ENCODE measurements around the gene ZNF319.
"Not testable (repeated sequence)": the region's sequence is repeated elsewhere in the genome, so short reads cannot be mapped to it uniquely, and the experiment has no call there.

Gene ZNF319

GRCh38 chr16:57982385-57982784, 18.1 kb downstream of the ZNF319 start:
- no peaks in the 10 kb centered on the region for H3K36me3 Mint-ChIP-seq
- no peak overlapping the region for H3K27ac Mint-ChIP-seq
- H3K9me3 Mint-ChIP-seq = no peaks in the 10 kb centered on the region
- H3K4me3 Mint-ChIP-seq = no peak overlapping the region
- H3K27me3 Mint-ChIP-seq = no peaks in the 10 kb centered on the region
- H3K4me1 Mint-ChIP-seq = peaks cover 10% of the 10 kb centered on the region

- no peak overlapping the region for H3K4me3 Mint-ChIP-seq
- H3K4me1 Mint-ChIP-seq = peaks cover 7% of the 10 kb centered on the region
- H3K36me3 Mint-ChIP-seq = no peaks in the 10 kb centered on the region
- no peaks in the 10 kb centered on the region for H3K27me3 Mint-ChIP-seq
- no peaks in the 10 kb centered on the region for H3K9me3 Mint-ChIP-seq
- H3K27ac Mint-ChIP-seq = no peak overlapping the region
Observed at GRCh38 chr16:57981636-57982035, 18.8 kb downstream of the ZNF319 start.

- H3K9me3 Mint-ChIP-seq = no peaks in the 10 kb centered on the region
- H3K27me3 Mint-ChIP-seq = no peaks in the 10 kb centered on the region
- H3K27ac Mint-ChIP-seq = no peak overlapping the region
- H3K4me3 Mint-ChIP-seq = no peak overlapping the region
- no peaks in the 10 kb centered on the region for H3K36me3 Mint-ChIP-seq
- H3K4me1 Mint-ChIP-seq = peaks cover 1% of the 10 kb centered on the region
Observed at GRCh38 chr16:57979006-57979585, 21.4 kb downstream of the ZNF319 start.

- not testable (repeated sequence) for H3K36me3 Mint-ChIP-seq, H3K9me3 Mint-ChIP-seq, H3K27me3 Mint-ChIP-seq, H3K27ac Mint-ChIP-seq, H3K4me3 Mint-ChIP-seq, H3K4me1 Mint-ChIP-seq
Observed at GRCh38 chr16:57978070-57978465, 22.4 kb downstream of the ZNF319 start.

- no peaks in the 10 kb centered on the region for H3K9me3 Mint-ChIP-seq
- H3K36me3 Mint-ChIP-seq = no peaks in the 10 kb centered on the region
- no peaks in the 10 kb centered on the region for H3K27me3 Mint-ChIP-seq
- H3K4me1 Mint-ChIP-seq = no peaks in the 10 kb centered on the region
- H3K27ac Mint-ChIP-seq = no peak overlapping the region
- no peak overlapping the region for H3K4me3 Mint-ChIP-seq
Observed at GRCh38 chr16:57977418-57978069, 22.9 kb downstream of the ZNF319 start.

GRCh38 chr16:57976331-57976796, 24.1 kb downstream of the ZNF319 start:
- no peak overlapping the region for H3K4me3 Mint-ChIP-seq
- H3K27me3 Mint-ChIP-seq = no peaks in the 10 kb centered on the region
- no peaks in the 10 kb centered on the region for H3K9me3 Mint-ChIP-seq
- no peaks in the 10 kb centered on the region for H3K36me3 Mint-ChIP-seq
- H3K4me1 Mint-ChIP-seq = no peaks in the 10 kb centered on the region
- H3K27ac Mint-ChIP-seq = no peak overlapping the region

- Mint-ChIP-seq H3K36me3 (no peaks in the 10 kb centered on the region), H3K9me3 (no peaks in the 10 kb centered on the region), H3K4me3 (no peak overlapping the region), H3K4me1 (no peaks in the 10 kb centered on the region), H3K27ac (no peak overlapping the region), H3K27me3 (no peaks in the 10 kb centered on the region)
Observed at GRCh38 chr16:57972306-57972705, 28.2 kb downstream of the ZNF319 start.

GRCh38 chr16:57971848-57972247, 28.6 kb downstream of the ZNF319 start:
- Mint-ChIP-seq H3K36me3 (no peaks in the 10 kb centered on the region), H3K4me3 (no peak overlapping the region), H3K27me3 (no peaks in the 10 kb centered on the region), H3K27ac (no peak overlapping the region), H3K9me3 (no peaks in the 10 kb centered on the region), H3K4me1 (no peaks in the 10 kb centered on the region)

GRCh38 chr16:57970970-57971369, 29.5 kb downstream of the ZNF319 start, which contains the start of gene CNGB1:
CNGB1 (minus strand) TSS chr16:57971128; CDS start chr16:57967286, 3,842 bp downstream.
- no peaks in the 10 kb centered on the region for H3K27me3 Mint-ChIP-seq
- peak within 1 kb of the TSS; percentile 26 for H3K27ac Mint-ChIP-seq
- H3K4me1 Mint-ChIP-seq = no peaks in the 10 kb centered on the region
- no peak within 1 kb of the TSS for H3K4me3 Mint-ChIP-seq
- H3K9me3 Mint-ChIP-seq = no peaks in the 10 kb centered on the region
- H3K36me3 Mint-ChIP-seq = no peaks in the 10 kb centered on the region

GRCh38 chr16:57970319-57970718, 30.2 kb downstream of the ZNF319 start:
- Mint-ChIP-seq H3K9me3 (no peaks in the 10 kb centered on the region), H3K4me1 (no peaks in the 10 kb centered on the region), H3K36me3 (no peaks in the 10 kb centered on the region), H3K27ac (peak overlapping the region; percentile 26), H3K27me3 (no peaks in the 10 kb centered on the region), H3K4me3 (no peak overlapping the region)

GRCh38 chr16:57969451-57970123, 30.9 kb downstream of the ZNF319 start:
- Mint-ChIP-seq H3K4me1 (no peaks in the 10 kb centered on the region), H3K27ac (no peak overlapping the region), H3K4me3 (no peak overlapping the region), H3K27me3 (no peaks in the 10 kb centered on the region), H3K36me3 (no peaks in the 10 kb centered on the region), H3K9me3 (no peaks in the 10 kb centered on the region)

GRCh38 chr16:57967916-57968315, 32.6 kb downstream of the ZNF319 start:
- Mint-ChIP-seq H3K9me3 (no peaks in the 10 kb centered on the region), H3K36me3 (no peaks in the 10 kb centered on the region), H3K4me3 (no peak overlapping the region), H3K4me1 (no peaks in the 10 kb centered on the region), H3K27me3 (no peaks in the 10 kb centered on the region), H3K27ac (no peak overlapping the region)

GRCh38 chr16:57966986-57967385, 33.5 kb downstream of the ZNF319 start:
- H3K27ac Mint-ChIP-seq = no peak overlapping the region
- H3K9me3 Mint-ChIP-seq = no peaks in the 10 kb centered on the region
- H3K27me3 Mint-ChIP-seq = no peaks in the 10 kb centered on the region
- H3K36me3 Mint-ChIP-seq = no peaks in the 10 kb centered on the region
- H3K4me1 Mint-ChIP-seq = no peaks in the 10 kb centered on the region
- H3K4me3 Mint-ChIP-seq = no peak overlapping the region

GRCh38 chr16:57966204-57966771, 34.2 kb downstream of the ZNF319 start:
- no peaks in the 10 kb centered on the region for H3K4me1 Mint-ChIP-seq
- H3K9me3 Mint-ChIP-seq = no peaks in the 10 kb centered on the region
- no peaks in the 10 kb centered on the region for H3K36me3 Mint-ChIP-seq
- H3K4me3 Mint-ChIP-seq = no peak overlapping the region
- no peaks in the 10 kb centered on the region for H3K27me3 Mint-ChIP-seq
- no peak overlapping the region for H3K27ac Mint-ChIP-seq

GRCh38 chr16:57964157-57964700, 36.2 kb downstream of the ZNF319 start:
- H3K4me3 Mint-ChIP-seq = no peak overlapping the region
- H3K27ac Mint-ChIP-seq = no peak overlapping the region
- H3K9me3 Mint-ChIP-seq = no peaks in the 10 kb centered on the region
- no peaks in the 10 kb centered on the region for H3K27me3 Mint-ChIP-seq
- H3K4me1 Mint-ChIP-seq = no peaks in the 10 kb centered on the region
- H3K36me3 Mint-ChIP-seq = no peaks in the 10 kb centered on the region

GRCh38 chr16:57962756-57963155, 37.7 kb downstream of the ZNF319 start:
- H3K4me3 Mint-ChIP-seq = no peak overlapping the region
- H3K27me3 Mint-ChIP-seq = no peaks in the 10 kb centered on the region
- no peaks in the 10 kb centered on the region for H3K36me3 Mint-ChIP-seq
- no peaks in the 10 kb centered on the region for H3K9me3 Mint-ChIP-seq
- H3K4me1 Mint-ChIP-seq = no peaks in the 10 kb centered on the region
- H3K27ac Mint-ChIP-seq = no peak overlapping the region
